ENCODE measurements around the gene RSPRY1. TPM values are rescaled to one million over a fixed set of nuclear protein-coding genes. Genes with fewer than 3 reads are reported as not detected.

Gene RSPRY1
- total and polyA plus RNA-seq, 2 of the 8 experiments (the other 6 are each of a cell fraction or from before 2014, with no cell fraction given), result 11.5 to 32.5 TPM

- H2BK15ac ChIP-seq (ENCODE audit: low read length), result no peak overlapping the region
- no peak overlapping the region for H3K4me2 ChIP-seq (ENCODE audit: insufficient read depth in 1 of 2, low read depth in 2 of 2, low read length in 2 of 2)
- H3K36me3 ChIP-seq (ENCODE audit: control insufficient read depth in 2 of 4, insufficient read depth in 4 of 4, low read length in 3 of 4), result peaks cover 13 to 55% (median 27%) of the 10 kb centered on the region in 4 experiments; a peak in 7 of 8 replicates
- no peak overlapping the region for H2BK12ac ChIP-seq (ENCODE audit: low read depth, low read length)
- ChIA-PET POLR2A (ENCODE audit: partially characterized antibody) (interaction anchor here (1.9 kb wide), 1 partner anchor 13 kb away, joined by 4 read pairs; no protein-coding TSS in a partner anchor), CTCF (ENCODE audit: partially characterized antibody) (interaction anchor here (1.5 kb wide), 1 partner anchor 72 kb away, joined by 3 read pairs; no protein-coding TSS in a partner anchor)
- 96% methylated on average over 4 of the region's 4 CpGs; no CpG with 5 or more reads in 1 of the 2 experiments for WGBS, 2 experiments (ENCODE audit: extremely low coverage in 1 of 2, insufficient coverage in 1 of 2, insufficient read length in 1 of 2, insufficient replicate concordance in 2 of 2, low coverage in 1 of 2, low lambda C conversion rate in 2 of 2, missing lambda C conversion rate in 1 of 2)
- no peak overlapping the region for H3K4ac ChIP-seq (replicated peaks; ENCODE audit: insufficient read length, low read depth, low read length)
- H3K27ac ChIP-seq (ENCODE audit: low read depth, low read length), result no peak overlapping the region
- no peak overlapping the region for H3K4me3 ChIP-seq (ENCODE audit: extremely low read depth in 1 of 4, insufficient read depth in 2 of 4, low read depth in 3 of 4, low read length in 4 of 4)
- no peaks in the 10 kb centered on the region for H3K23me2 ChIP-seq (ENCODE audit: low read depth, low read length)
- H3K56ac ChIP-seq (replicated peaks; ENCODE audit: insufficient read length, low read depth, low read length), result no peak overlapping the region
- DNase-seq (ENCODE audit: low read depth in 1 of 2, low spot score in 2 of 2), result no peak
- no peak for TF ChIP-seq SIRT6 (IDR thresholded peaks at IDR 0.05; ENCODE audit: low read length)
- no peak for TF ChIP-seq CBX5 (IDR thresholded peaks at IDR 0.05; ENCODE audit: low read depth, low read length)
- H3K4me1 ChIP-seq (replicated peaks in 1 of 4; ENCODE audit: control insufficient read depth in 3 of 4, insufficient read depth in 4 of 4, low read length in 3 of 4), result peaks cover 0 to 3% (median under 1%) of the 10 kb centered on the region in 4 experiments; a peak in 3 of 7 replicates
- no peak overlapping the region for H2AK5ac ChIP-seq (ENCODE audit: low read depth, low read length)
- H3K9me3 ChIP-seq (ENCODE audit: insufficient read depth in 2 of 2, low read depth in 1 of 2, low read length in 1 of 2), result no peaks in the 10 kb centered on the region
- no peak overlapping the region for H3K9ac ChIP-seq (replicated peaks in 1 of 4; ENCODE audit: extremely low read depth in 1 of 4, low read depth in 3 of 4, low read length in 3 of 4)
- H3K23ac ChIP-seq (ENCODE audit: insufficient read length), result no peak overlapping the region
- no peak overlapping the region for H2BK5ac ChIP-seq (ENCODE audit: low read depth, low read length)
- H4K5ac ChIP-seq (ENCODE audit: insufficient read length, low read depth, low read length), result no peak overlapping the region
- no peaks in the 10 kb centered on the region for H3K79me2 ChIP-seq (ENCODE audit: control insufficient read depth in 1 of 2, insufficient read depth in 2 of 2, low read length in 2 of 2)
- H4K91ac ChIP-seq (replicated peaks; ENCODE audit: insufficient read length, low read length), result no peak overlapping the region
- H4K20me1 ChIP-seq (replicated peaks in 1 of 2; ENCODE audit: control insufficient read depth in 1 of 2, insufficient read depth in 2 of 2, low read length in 2 of 2), result no peaks in the 10 kb centered on the region
- no peak overlapping the region for H2BK120ac ChIP-seq (replicated peaks; ENCODE audit: low read depth, low read length)
- no peaks in the 10 kb centered on the region for H3K79me1 ChIP-seq (ENCODE audit: low read depth, low read length)
- H4K8ac ChIP-seq (ENCODE audit: extremely low read depth, insufficient read depth, low read length), result no peak overlapping the region
- no peak overlapping the region for H2BK20ac ChIP-seq (ENCODE audit: low read length)
- H3K18ac ChIP-seq (ENCODE audit: extremely low read depth, low read length), result no peak overlapping the region
- no peaks in the 10 kb centered on the region for H3K27me3 ChIP-seq (replicated peaks in 1 of 4; ENCODE audit: control insufficient read depth in 3 of 4, extremely low read depth in 1 of 4, insufficient read depth in 3 of 4, low read length in 3 of 4)
- no peak overlapping the region for H3K14ac ChIP-seq (ENCODE audit: insufficient read length)
- H2AFZ ChIP-seq (ENCODE audit: low read length), result no peak overlapping the region
- FAIRE-seq, result no peak
These were observed 29.8 kb upstream of the RSPRY1 start for GRCh38 chr16:57156351-57156703.

Data from H1 (cell line).